ENCODE measurements around the gene PXMP4.
A peak's percentile ranks its signal among the peaks of the same experiment; 100 is the strongest.

PXMP4 gene

GRCh38 chr20:33679758-33680485 lies 40.2 kb downstream of the PXMP4 start:
- H3K4me3 Mint-ChIP-seq: no peak overlapping the region
- no peak for TF ChIP-seq CTCF (IDR thresholded peaks at IDR 0.05; ENCODE audit: unreplicated experiment in 3 of 3)
- H3K27ac Mint-ChIP-seq: no peak overlapping the region
- no peaks in the 10 kb centered on the region for H3K9me3 Mint-ChIP-seq
- peaks cover 11% of the 10 kb centered on the region for H3K36me3 Mint-ChIP-seq (ENCODE audit: low read depth)
- H3K4me1 Mint-ChIP-seq: peaks cover 38% of the 10 kb centered on the region
- H3K27me3 Mint-ChIP-seq (ENCODE audit: low read depth): no peaks in the 10 kb centered on the region

DNA sequence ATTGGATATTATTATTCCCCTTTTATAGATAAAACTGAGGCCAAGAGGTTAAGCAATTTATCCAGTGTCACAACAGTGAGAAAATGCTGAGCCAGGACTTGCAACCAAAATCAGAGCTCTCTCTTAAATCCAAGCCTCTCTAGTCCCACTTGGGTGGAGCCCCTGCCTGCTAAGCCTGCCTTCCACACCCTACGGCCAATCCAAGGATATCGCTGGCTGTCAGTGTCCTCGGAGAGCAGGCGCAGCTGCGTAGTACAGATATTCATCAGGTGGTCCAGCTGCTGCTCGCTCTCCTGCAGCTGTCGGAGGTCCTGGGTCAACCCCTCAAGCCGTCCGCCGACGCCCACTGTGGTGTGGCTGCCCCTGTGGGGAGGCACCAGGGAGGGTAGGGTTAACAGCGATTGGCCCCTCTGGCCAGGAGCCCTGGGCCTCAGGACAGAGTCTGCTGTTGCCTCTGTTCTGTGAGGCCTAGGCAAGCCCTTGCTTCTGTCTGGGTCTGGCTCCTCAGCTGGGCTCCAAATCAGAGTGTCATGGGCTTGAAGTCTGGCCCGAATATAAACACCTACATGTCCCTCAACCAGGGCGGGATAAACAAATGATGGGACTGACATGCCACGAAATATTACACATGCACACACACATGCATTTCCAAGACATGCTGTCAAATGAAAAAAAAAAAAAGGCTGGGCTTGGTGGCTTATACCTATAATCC lies 42.0 kb downstream of the PXMP4 start:
- Mint-ChIP-seq H3K9me3 (no peaks in the 10 kb centered on the region), H3K27ac (peak overlapping the region in 2 of 3 experiments; percentile 51 to 56), H3K4me1 (peaks cover 40% of the 10 kb centered on the region), H3K27me3 (ENCODE audit: low read depth) (no peaks in the 10 kb centered on the region), H3K4me3 (peak overlapping the region in 2 of 3 experiments; percentile 12 to 45), H3K36me3 (ENCODE audit: low read depth) (peaks cover 11% of the 10 kb centered on the region)
- TF ChIP-seq CTCF (IDR thresholded peaks at IDR 0.05; ENCODE audit: unreplicated experiment in 3 of 3): no peak

- TF ChIP-seq CTCF (IDR thresholded peaks at IDR 0.05; ENCODE audit: unreplicated experiment in 3 of 3): no peak
- no peaks in the 10 kb centered on the region for H3K9me3 Mint-ChIP-seq
- H3K27ac Mint-ChIP-seq: peak overlapping the region; percentile 89 to 94 (median 91)
- H3K4me1 Mint-ChIP-seq: peaks cover 45% of the 10 kb centered on the region
- H3K4me3 Mint-ChIP-seq: peak overlapping the region in 2 of 3 experiments; percentile 63 to 66
- H3K27me3 Mint-ChIP-seq (ENCODE audit: low read depth): no peaks in the 10 kb centered on the region
- H3K36me3 Mint-ChIP-seq (ENCODE audit: low read depth): peaks cover 11% of the 10 kb centered on the region
Measured at GRCh38 chr20:33676652-33677645, 43.2 kb downstream of the PXMP4 start.

DNA sequence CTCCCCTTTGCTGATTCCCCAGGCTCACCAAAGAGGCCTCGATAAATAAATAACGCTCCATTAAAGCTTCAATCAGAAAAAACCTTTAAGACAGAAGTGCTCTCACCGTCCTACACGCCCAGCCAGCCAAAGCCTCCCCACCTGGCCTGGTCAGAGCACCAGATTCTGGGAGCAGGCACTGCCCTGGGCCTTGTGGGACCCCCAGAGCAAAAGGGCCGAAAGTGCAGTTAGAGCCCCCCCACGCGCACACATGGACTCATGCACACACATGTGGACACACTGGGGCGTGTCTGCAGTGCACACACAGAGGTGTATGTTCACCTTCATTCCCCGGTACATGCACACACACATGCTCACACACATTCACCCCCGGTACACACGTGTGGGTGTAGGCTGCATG lies 44.0 kb downstream of the PXMP4 start:
- Mint-ChIP-seq H3K36me3 (ENCODE audit: low read depth) (peaks cover 11% of the 10 kb centered on the region), H3K4me1 (peaks cover 49% of the 10 kb centered on the region), H3K27me3 (ENCODE audit: low read depth) (no peaks in the 10 kb centered on the region), H3K27ac (peak overlapping the region; percentile 89 to 94 (median 91)), H3K9me3 (no peaks in the 10 kb centered on the region), H3K4me3 (peak overlapping the region; percentile 32 to 67 (median 65))
- TF ChIP-seq CTCF (IDR thresholded peaks at IDR 0.05; ENCODE audit: unreplicated experiment in 3 of 3): no peak

DNA sequence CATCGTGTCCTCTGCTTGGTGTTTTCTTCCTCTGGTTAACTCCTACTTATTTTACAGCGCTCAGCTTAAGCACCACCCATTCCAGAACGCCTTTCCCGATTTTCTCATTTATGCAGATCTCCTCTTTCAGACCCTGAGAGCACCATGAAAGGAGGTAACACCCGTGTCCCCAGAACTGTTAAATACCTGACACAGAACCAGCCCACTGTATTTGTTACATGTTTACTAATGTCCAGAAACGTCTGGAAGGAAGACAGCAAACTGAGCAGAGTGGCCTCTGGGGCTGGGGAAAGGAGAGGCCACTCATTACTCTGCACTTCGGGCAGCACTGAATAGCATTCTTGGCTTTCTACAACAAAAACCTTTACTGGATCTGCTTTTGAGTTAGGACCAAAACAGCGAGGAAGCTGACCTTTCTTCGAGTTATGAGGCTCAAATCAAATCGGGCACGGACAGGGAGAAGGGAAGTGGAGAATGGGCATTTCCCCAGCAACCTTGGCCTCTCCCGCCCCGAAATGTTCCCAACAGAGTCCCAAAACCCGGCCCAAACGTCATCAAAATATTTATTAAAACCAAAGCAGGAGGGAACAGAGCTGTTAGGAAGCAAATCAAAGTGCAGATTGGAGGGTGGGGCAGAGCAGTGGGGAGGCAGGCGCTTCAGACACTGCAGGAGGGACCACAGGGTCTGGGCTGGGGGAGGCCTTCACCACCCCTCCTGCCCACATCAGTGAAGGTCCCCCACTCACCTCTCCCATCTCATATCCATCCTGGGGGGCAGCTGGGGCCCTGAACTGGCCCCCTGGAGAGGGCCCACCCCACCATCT lies 44.8 kb downstream of the PXMP4 start:
- H3K27me3 Mint-ChIP-seq (ENCODE audit: low read depth): no peaks in the 10 kb centered on the region
- TF ChIP-seq CTCF (IDR thresholded peaks at IDR 0.05; ENCODE audit: unreplicated experiment in 3 of 3): no peak
- H3K36me3 Mint-ChIP-seq (ENCODE audit: low read depth): peaks cover 11% of the 10 kb centered on the region
- H3K4me1 Mint-ChIP-seq: peaks cover 54% of the 10 kb centered on the region
- no peaks in the 10 kb centered on the region for H3K9me3 Mint-ChIP-seq
- H3K4me3 Mint-ChIP-seq: peak overlapping the region; percentile 80 to 87 (median 83)
- H3K27ac Mint-ChIP-seq: peak overlapping the region; percentile 89 to 94 (median 91)

Data from nephron (organoid).